Activated naive CD4-positive, alpha-beta T cell treated with anti-CD3 and anti-CD28 coated beads, Interleukin-2, amount 50 U/mL, for 24 hours (primary cell): ENCODE results near the gene PRUNE2.
A peak's percentile ranks its signal among the peaks of the same experiment; 100 is the strongest.

Source experiments
- H3K27ac Mint-ChIP-seq: one replicate; pipeline ENCODE4 v1.8.0; 2021; ENCODE audit warnings: mild to moderate bottlenecking, mixed read lengths
- H3K27me3 Mint-ChIP-seq: one replicate; pipeline ENCODE4 v1.8.0; 2021; ENCODE audit warnings: mixed read lengths
- H3K36me3 Mint-ChIP-seq: one replicate; pipeline ENCODE4 v1.8.0; 2021; ENCODE audit warnings: mixed read lengths
- H3K4me1 Mint-ChIP-seq: one replicate; pipeline ENCODE4 v1.8.0; 2021; ENCODE audit warnings: mixed read lengths
- H3K4me3 Mint-ChIP-seq: one replicate; pipeline ENCODE4 v1.8.0; 2021; ENCODE audit warnings: mild to moderate bottlenecking, mixed read lengths
- H3K9me3 Mint-ChIP-seq: one replicate; pipeline ENCODE4 v1.8.0; 2021; ENCODE audit warnings: mixed read lengths

The PRUNE2 gene

DNA sequence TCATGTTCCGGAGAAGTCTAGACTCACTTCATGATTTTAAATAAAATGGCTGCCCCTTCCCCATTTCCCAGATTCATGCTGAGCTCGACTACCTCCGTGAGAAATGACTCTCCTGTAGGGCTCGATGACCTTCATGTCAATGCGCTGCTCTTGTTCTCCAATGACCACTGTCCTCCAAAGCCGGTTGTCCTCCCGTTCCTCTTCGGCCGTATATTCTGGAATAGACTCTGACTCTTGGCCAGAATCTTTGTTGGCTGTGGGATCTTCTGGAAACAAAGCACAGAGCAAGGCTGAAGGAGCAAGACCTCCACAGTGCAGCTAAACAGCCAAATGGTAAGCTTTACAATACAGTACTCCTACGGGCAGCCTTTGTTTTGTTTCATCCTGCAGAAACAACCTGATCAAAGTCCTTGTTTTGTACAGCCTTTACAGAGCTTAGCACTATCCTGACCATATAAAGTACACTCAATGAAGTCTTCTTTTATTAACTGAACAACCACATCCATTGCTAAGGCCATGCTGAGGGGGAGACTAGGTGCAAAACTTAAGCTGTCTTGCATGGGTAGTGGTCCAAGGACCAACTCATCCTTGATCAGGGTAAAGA lies 261.2 kb downstream of the PRUNE2 start:
- Mint-ChIP-seq H3K27ac (no peak overlapping the region), H3K4me1 (no peaks in the 10 kb centered on the region), H3K27me3 (no peaks in the 10 kb centered on the region), H3K4me3 (no peak overlapping the region), H3K9me3 (no peaks in the 10 kb centered on the region), H3K36me3 (no peaks in the 10 kb centered on the region)

DNA sequence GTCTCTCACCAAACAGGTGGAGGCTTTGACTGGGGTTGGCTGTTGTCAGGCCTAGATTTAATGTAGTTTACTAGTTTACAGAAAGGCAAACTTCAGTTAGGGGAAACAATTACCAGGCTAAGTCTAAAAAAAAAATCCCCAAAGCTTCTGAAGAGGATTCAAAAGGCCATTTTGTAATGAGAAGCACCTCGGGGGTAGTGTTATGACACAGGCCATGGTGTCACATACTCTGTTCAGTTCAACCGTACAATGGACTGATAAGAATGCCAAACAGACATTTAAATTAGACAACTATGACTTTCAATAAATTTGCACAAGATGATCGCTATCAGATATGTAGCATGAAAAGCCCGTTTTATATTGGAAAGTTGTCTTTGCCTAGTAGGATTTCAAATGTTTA lies 261.7 kb downstream of the PRUNE2 start:
- no peak overlapping the region for H3K4me3 Mint-ChIP-seq
- no peaks in the 10 kb centered on the region for H3K27me3 Mint-ChIP-seq
- no peaks in the 10 kb centered on the region for H3K9me3 Mint-ChIP-seq

DNA sequence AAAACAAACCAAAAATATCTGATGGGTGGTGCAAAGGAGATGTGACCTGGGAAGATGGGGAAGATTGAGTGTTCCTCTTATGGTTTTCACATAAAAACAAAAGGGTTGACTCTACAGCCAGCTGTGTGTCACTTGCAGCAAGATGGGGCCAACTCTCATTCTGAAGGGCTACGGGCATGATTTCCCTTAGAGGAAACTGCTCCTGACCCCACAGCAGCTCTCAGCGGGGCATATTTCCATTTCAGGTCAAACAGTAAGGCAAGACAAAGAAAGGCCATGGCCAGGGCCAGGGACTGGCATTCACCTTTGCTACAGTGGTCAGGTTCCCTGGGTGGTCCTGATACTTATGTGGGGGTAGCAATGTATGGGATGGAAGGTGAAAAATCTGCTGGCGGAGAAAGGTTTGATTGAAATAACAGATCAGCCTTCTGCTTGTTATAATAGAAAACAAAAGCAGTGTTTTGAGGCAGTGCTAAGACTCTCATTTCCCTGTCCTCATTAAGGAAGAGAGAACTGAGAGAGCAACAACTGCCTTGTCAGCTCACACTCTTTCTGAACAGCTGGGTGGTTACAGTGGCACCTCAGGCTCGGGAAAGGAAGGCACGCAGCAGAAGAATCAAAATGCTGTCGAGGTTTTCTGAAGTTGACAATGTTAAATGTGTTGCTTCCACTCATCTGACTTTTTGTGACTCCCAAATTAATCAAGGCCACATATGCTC lies 262.4 kb downstream of the PRUNE2 start:
- Mint-ChIP-seq H3K9me3 (no peaks in the 10 kb centered on the region), H3K36me3 (no peaks in the 10 kb centered on the region), H3K27me3 (no peaks in the 10 kb centered on the region), H3K4me1 (no peaks in the 10 kb centered on the region), H3K4me3 (no peak overlapping the region), H3K27ac (no peak overlapping the region)

More for the DNA sequence above, 261.7 kb downstream of the PRUNE2 start:
- Mint-ChIP-seq H3K4me1 (no peaks in the 10 kb centered on the region), H3K27ac (no peak overlapping the region), H3K36me3 (no peaks in the 10 kb centered on the region)

DNA sequence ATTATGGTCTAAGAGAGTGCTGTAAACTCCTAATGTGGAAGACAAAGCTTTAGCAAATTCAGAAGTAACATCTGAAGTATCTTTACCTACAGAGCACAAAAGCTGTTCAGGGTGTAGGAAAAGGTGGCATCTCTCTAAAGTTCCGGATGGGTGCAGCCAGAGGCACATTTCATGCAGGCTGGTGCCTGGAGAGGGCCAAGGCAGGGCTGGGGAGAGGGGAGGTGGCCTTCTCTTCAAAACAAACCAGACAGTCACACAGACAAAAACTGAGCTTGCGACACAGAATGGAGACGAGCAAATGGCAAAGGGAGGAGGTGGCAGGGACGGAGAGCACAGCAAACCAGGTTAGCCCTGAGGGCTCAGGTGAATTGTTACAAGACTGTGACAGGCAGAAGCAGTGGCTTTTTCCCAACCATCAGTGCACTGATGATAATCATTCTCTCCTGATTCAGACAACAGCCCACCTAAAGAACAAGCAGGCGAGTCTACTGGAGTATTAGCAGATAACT lies 263.2 kb downstream of the PRUNE2 start:
- Mint-ChIP-seq H3K4me1 (peaks cover 4% of the 10 kb centered on the region), H3K27me3 (no peaks in the 10 kb centered on the region), H3K9me3 (no peaks in the 10 kb centered on the region), H3K4me3 (no peak overlapping the region), H3K27ac (no peak overlapping the region), H3K36me3 (no peaks in the 10 kb centered on the region)

DNA sequence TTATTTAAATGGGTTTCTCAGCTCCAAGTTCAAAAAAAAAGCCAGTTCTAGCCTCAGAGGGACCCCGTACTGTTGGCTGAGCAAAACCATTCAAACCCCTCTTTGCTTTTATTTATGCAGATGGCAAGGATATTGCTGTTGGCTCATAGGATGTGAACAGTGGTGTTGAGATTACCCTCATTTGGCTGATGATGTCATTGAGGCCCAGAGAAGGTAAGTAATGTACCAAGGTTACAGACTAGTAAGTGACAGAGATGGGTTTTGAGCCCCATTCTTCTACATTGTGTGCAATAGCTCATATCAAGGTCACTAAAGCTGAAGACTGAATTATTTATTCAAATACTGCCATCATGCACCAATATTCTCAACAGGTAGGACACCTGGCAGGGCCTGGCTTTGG lies 263.8 kb downstream of the PRUNE2 start:
- no peaks in the 10 kb centered on the region for H3K36me3 Mint-ChIP-seq
- H3K27me3 Mint-ChIP-seq: no peaks in the 10 kb centered on the region
- H3K9me3 Mint-ChIP-seq: no peaks in the 10 kb centered on the region
- no peak overlapping the region for H3K27ac Mint-ChIP-seq
- peaks cover 11% of the 10 kb centered on the region for H3K4me1 Mint-ChIP-seq
- H3K4me3 Mint-ChIP-seq: no peak overlapping the region

DNA sequence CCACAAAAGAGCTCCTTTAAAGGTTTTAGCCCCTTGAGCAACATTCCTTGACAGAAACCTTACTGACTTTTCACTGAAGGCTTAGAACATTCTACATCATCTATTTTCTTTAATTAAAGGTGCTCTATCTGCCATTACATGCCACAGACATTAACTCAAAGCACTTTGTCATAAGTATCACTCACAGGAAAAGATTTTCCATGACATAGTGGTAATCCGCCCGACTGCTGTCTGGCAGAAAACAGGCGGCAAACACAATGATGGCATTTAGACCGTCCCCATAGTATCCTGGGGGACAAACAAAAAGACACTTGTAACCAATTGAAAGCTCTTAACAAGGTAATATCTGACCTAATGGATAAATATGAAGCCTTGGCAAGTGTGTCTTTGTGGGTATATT lies 267.9 kb downstream of the PRUNE2 start:
- Mint-ChIP-seq H3K27ac (no peak overlapping the region), H3K4me1 (peaks cover 11% of the 10 kb centered on the region), H3K9me3 (no peaks in the 10 kb centered on the region), H3K27me3 (no peaks in the 10 kb centered on the region), H3K36me3 (no peaks in the 10 kb centered on the region), H3K4me3 (no peak overlapping the region)

DNA sequence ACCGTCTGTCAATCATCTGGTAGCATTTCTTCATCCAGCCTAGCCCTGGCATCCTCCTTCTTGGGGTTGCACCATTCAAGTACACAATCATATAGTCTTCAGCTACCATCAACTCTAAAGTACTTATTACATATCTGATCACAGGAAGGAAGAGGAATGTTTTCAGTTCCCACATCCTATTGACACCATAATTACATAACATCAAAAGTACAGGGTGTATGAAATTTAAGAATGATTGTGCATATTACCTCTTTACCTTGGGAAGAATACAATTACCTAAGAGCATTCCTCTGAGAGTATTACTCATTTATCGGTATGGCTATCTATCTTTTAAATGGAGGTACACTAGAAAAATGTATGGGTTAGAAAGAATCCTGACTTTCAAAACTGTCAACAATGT lies 268.5 kb downstream of the PRUNE2 start:
- Mint-ChIP-seq H3K36me3 (no peaks in the 10 kb centered on the region), H3K9me3 (no peaks in the 10 kb centered on the region), H3K4me3 (no peak overlapping the region), H3K4me1 (peaks cover 11% of the 10 kb centered on the region), H3K27ac (peak overlapping the region; percentile 26), H3K27me3 (no peaks in the 10 kb centered on the region)

DNA sequence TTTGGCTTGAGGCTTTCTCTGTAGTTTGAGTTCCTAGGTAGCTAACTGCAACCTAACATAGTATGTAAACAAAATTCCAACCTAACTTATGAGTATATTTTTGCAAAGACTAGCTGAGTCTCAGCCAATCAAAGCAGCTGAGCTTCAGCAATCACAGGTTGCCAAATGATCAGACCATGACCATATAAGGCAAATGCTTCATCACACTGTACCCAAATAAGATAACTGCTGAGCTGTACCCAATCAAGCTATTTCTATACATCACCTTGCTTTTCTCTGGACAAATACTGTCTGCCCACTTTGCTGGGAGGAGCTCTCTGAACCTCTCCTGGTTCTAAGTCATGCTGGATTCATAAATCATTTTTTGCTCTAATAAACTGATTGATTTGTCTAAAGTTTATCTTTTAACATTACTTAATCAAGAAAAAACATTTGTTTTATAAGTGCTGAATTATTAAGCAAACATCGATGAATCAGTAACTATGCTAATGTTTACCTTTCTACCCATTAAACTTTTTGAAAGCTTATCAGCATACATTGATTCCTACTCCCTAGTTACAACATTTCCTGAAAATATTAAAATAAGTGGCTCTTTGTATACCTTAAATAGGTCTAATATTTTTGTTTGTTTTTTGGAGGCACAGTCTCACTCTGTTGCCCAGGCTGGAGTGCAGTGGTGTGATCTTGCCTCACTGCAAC lies 271.4 kb downstream of the PRUNE2 start:
- no peaks in the 10 kb centered on the region for H3K9me3 Mint-ChIP-seq
- H3K36me3 Mint-ChIP-seq: no peaks in the 10 kb centered on the region

DNA sequence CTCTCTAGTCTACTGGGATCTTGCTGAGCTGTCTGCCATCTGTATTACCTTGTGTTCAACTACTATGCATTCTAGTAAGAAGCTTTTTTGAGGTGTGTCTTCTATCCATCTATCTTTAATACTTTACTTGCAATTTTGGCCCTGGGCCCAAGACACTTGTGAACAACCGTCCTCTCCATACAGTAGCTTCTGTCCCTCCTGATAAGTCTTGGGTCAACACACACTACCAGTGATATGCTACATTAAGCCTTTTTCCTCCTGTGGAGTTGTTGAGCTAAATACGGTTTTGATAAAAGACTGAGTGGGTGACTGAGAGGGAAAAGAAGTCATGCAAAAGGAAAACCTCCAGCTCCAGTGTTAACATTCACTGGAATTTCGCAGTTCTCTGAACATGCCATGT lies 275.0 kb downstream of the PRUNE2 start:
- Mint-ChIP-seq H3K9me3 (no peaks in the 10 kb centered on the region), H3K27me3 (peaks cover 4% of the 10 kb centered on the region), H3K36me3 (no peaks in the 10 kb centered on the region), H3K27ac (no peak overlapping the region), H3K4me1 (peaks cover 4% of the 10 kb centered on the region), H3K4me3 (no peak overlapping the region)

More for the DNA sequence above, 271.4 kb downstream of the PRUNE2 start:
- no peak overlapping the region for H3K4me3 Mint-ChIP-seq
- no peak overlapping the region for H3K27ac Mint-ChIP-seq
- no peaks in the 10 kb centered on the region for H3K27me3 Mint-ChIP-seq
- H3K4me1 Mint-ChIP-seq: peaks cover 14% of the 10 kb centered on the region

DNA sequence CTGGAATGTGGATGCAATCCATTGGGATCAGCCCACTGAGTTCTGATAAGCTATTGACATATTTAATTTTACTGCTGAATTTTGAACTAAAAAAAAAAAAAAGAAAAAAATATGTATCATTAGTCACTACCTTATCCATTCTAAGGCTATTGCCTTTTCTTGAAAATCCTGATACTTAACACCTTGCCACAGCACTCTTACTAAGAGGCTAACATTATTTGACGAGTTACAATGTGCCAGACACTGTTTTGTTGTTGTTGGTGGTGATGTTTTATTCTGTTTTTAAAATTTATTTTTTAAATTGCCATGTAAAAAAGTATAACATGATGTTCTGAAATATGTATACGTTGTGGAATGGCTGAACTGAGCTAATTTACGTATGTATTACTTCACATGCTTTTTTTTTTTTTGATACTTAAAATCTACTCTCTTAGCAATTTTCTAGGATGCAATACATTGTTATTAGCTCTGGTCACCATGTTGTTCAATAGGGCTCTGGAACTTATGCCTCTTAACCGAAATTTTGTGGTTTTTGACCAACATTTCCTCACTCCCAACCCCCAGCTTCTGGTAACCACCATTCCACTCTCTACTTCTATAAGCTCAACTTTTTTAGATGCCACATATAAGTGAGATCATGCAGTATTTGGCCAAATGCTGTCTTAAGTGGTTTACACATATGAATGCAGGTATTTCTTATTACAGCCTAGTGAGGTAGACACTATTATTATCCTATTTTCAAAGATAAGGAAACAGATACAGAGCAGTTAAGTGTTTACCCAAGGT lies 276.5 kb downstream of the PRUNE2 start:
- peaks cover 4% of the 10 kb centered on the region for H3K4me1 Mint-ChIP-seq
- H3K27ac Mint-ChIP-seq: no peak overlapping the region
- no peak overlapping the region for H3K4me3 Mint-ChIP-seq
- H3K27me3 Mint-ChIP-seq: peaks cover 4% of the 10 kb centered on the region
- H3K36me3 Mint-ChIP-seq: no peaks in the 10 kb centered on the region
- no peaks in the 10 kb centered on the region for H3K9me3 Mint-ChIP-seq

DNA sequence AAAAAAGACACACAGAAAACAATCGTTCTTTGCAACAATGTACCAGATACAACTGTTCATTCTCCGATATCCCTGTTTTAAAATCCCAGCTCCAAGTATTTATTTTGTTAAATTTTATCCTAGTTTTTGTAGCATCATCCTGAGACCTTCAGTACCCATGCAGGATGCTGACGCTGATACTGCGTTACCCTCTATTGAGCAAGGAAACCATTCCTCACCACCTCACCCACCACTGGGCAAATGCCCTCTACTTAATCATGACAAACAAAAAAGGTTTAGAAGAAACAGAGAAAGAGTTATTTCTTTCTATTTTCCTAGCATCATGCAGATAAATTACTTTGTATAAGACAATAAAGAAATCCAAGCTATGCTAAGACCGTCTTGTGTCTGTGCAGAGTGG lies 277.8 kb downstream of the PRUNE2 start:
- Mint-ChIP-seq H3K4me3 (no peak overlapping the region), H3K27ac (no peak overlapping the region)

DNA sequence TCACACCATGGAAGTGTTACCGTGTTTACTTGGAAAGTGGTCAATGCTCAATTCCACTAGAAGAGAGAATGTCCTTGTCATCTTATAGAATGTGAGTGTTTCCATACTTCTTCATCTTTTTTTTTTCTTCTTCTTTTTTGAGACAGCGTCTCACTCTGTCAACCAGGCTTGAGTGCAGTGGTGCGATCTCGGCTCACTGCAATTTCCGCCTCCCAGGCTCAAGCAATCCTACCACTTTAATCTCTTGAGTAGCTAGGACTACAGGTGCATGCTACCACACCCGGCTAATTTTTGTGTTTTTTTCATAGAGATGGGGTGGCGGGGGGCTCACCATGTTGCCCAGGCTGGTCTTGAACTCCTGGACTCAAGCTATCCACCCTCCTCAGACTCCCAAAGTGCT lies 278.9 kb downstream of the PRUNE2 start:
- Mint-ChIP-seq H3K9me3 (no peaks in the 10 kb centered on the region), H3K4me1 (peaks cover 4% of the 10 kb centered on the region), H3K36me3 (no peaks in the 10 kb centered on the region), H3K27me3 (peaks cover 4% of the 10 kb centered on the region), H3K27ac (no peak overlapping the region), H3K4me3 (no peak overlapping the region)

More for the DNA sequence above, 277.8 kb downstream of the PRUNE2 start:
- Mint-ChIP-seq H3K4me1 (peaks cover 4% of the 10 kb centered on the region), H3K27me3 (peaks cover 4% of the 10 kb centered on the region), H3K36me3 (no peaks in the 10 kb centered on the region), H3K9me3 (no peaks in the 10 kb centered on the region)

DNA sequence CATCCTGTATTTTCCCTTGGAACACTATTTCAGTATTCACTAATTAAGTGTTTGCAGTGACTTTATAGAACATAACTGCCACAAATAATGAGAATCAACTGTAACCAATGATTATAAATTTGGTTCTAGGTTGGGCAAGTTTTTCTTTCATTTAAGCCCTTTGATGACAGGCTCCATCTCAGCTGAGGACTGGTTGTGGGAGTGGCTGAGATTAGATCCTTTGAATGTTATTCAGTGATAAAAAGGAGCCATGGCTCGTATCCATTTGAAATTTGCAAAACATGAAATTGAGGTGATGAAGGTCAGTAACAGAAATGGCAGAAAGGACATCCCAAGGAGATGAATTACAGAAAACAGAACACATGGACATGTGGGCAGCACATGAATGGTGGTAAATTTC lies 279.8 kb downstream of the PRUNE2 start:
- no peak overlapping the region for H3K4me3 Mint-ChIP-seq
- H3K27ac Mint-ChIP-seq: no peak overlapping the region
- peaks cover 4% of the 10 kb centered on the region for H3K27me3 Mint-ChIP-seq
- peaks cover 4% of the 10 kb centered on the region for H3K4me1 Mint-ChIP-seq
- H3K36me3 Mint-ChIP-seq: no peaks in the 10 kb centered on the region
- H3K9me3 Mint-ChIP-seq: no peaks in the 10 kb centered on the region

DNA sequence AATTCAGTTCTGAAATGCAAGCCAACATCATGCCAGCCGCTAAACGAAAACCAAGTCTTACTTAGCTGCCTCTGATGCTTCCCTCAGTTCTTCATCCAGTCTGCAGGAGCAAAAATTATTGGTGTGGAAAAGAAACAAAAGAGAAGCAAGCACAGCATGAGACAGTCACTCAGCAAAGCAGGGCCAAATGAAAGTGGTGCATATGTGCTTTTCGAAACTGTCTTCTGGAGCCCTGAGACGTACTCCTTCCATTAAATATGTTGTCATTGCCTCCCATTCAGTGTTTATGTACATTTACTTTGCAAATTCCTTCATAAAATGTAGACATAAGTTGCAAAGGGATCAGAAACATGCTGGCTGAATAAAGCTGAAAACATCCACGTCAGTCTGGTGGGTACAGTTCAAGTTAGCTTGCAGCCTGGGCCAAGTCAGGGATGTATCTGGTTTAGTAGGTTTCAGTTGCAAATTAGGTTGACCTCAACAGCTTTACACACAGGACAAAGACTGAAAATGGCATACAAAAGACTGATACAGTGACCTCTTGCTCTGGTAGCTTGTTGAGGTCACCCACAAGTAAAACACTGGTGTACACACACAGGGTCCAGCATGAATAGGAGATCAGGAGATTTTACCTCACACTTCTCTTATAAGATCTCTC lies 281.4 kb downstream of the PRUNE2 start:
- peaks cover 7% of the 10 kb centered on the region for H3K27me3 Mint-ChIP-seq

DNA sequence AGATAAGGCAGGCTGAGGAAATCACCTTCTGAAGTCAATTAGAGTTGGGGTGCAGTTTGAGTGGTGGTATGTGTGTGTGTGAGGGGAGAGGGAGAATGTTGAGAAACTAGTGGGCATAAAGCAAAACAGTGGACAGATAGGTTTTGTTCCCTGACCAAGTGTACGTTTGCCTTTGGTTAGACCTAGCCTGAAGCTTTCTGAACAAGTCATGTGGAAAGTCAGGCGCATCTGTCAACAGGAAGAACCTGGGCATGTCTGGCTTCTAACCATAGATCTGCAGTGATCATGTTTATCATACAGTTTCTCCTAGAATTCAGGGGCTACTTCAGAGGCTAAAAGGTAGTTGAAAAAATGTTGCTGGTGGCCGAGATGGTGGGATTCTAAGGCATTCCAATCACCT lies 284.9 kb downstream of the PRUNE2 start:
- Mint-ChIP-seq H3K27me3 (peaks cover 13% of the 10 kb centered on the region), H3K4me1 (no peaks in the 10 kb centered on the region), H3K9me3 (no peaks in the 10 kb centered on the region), H3K4me3 (no peak overlapping the region), H3K27ac (no peak overlapping the region), H3K36me3 (no peaks in the 10 kb centered on the region)

More for the DNA sequence above, 281.4 kb downstream of the PRUNE2 start:
- Mint-ChIP-seq H3K4me1 (peaks cover 2% of the 10 kb centered on the region), H3K36me3 (no peaks in the 10 kb centered on the region), H3K27ac (no peak overlapping the region), H3K4me3 (no peak overlapping the region), H3K9me3 (no peaks in the 10 kb centered on the region)
